ENCODE results near the gene NVL.

GRCh38 chr1:224339442-224340033, 9.6 kb upstream of the NVL start:
- TF ChIP-seq EZH2 (IDR thresholded peaks at IDR 0.05; ENCODE audit: borderline replicate concordance, low read length) (no peak), CTCF (IDR thresholded peaks at IDR 0.05; ENCODE audit: low read length) (no peak)

Measured in OCI-LY1 (cell line).